HL-60 (cell line): ENCODE results near the gene NDEL1.

Source experiments
- POLR2AphosphoS5 ChIP-seq: IDR thresholded peaks from 2 replicates; pipeline ENCODE4 v1.6.1; 2012; ENCODE audit warnings: low read depth
- SPI1 ChIP-seq: IDR thresholded peaks from 2 replicates; pipeline ENCODE4 v1.6.1; 2012; ENCODE audit warnings: low read depth, mild to moderate bottlenecking, borderline replicate concordance
- TF ChIP-seq, protein P1 (sequence below): IDR thresholded peaks from one replicate; pipeline ENCODE4 v1.5.1; 2011; ENCODE audit warnings: low read length, control low read depth, inconsistent platforms; ENCODE audit not compliant: insufficient read depth
- TF ChIP-seq, protein P2 (sequence below): IDR thresholded peaks from 2 replicates; pipeline ENCODE4 v1.6.1; 2012; ENCODE audit warnings: low read depth; ENCODE audit not compliant: insufficient replicate concordance

DNA sequence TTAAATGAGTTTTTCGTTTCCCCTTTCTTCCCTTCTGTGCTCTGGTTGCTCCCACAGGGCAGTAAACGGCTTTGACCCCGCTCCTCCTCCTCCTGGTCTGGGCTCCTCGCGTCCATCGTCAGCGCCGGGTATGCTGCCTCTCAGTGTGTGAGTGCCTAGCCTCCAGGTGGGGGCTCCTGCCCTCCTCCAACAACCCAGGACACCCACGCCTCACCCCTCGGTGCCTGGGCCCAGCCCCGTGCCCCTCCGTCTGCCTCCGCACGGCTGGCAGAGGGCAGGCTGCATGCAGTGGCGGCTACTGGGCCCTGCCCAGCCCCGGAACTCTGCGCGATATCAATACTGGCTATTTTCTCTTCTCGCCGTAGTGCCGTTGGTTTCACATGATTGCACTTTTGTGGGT lies 31.2 kb downstream of the NDEL1 start:
- TF ChIP-seq, protein P1, sequence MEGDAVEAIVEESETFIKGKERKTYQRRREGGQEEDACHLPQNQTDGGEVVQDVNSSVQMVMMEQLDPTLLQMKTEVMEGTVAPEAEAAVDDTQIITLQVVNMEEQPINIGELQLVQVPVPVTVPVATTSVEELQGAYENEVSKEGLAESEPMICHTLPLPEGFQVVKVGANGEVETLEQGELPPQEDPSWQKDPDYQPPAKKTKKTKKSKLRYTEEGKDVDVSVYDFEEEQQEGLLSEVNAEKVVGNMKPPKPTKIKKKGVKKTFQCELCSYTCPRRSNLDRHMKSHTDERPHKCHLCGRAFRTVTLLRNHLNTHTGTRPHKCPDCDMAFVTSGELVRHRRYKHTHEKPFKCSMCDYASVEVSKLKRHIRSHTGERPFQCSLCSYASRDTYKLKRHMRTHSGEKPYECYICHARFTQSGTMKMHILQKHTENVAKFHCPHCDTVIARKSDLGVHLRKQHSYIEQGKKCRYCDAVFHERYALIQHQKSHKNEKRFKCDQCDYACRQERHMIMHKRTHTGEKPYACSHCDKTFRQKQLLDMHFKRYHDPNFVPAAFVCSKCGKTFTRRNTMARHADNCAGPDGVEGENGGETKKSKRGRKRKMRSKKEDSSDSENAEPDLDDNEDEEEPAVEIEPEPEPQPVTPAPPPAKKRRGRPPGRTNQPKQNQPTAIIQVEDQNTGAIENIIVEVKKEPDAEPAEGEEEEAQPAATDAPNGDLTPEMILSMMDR: no peak
- TF ChIP-seq, protein P2, sequence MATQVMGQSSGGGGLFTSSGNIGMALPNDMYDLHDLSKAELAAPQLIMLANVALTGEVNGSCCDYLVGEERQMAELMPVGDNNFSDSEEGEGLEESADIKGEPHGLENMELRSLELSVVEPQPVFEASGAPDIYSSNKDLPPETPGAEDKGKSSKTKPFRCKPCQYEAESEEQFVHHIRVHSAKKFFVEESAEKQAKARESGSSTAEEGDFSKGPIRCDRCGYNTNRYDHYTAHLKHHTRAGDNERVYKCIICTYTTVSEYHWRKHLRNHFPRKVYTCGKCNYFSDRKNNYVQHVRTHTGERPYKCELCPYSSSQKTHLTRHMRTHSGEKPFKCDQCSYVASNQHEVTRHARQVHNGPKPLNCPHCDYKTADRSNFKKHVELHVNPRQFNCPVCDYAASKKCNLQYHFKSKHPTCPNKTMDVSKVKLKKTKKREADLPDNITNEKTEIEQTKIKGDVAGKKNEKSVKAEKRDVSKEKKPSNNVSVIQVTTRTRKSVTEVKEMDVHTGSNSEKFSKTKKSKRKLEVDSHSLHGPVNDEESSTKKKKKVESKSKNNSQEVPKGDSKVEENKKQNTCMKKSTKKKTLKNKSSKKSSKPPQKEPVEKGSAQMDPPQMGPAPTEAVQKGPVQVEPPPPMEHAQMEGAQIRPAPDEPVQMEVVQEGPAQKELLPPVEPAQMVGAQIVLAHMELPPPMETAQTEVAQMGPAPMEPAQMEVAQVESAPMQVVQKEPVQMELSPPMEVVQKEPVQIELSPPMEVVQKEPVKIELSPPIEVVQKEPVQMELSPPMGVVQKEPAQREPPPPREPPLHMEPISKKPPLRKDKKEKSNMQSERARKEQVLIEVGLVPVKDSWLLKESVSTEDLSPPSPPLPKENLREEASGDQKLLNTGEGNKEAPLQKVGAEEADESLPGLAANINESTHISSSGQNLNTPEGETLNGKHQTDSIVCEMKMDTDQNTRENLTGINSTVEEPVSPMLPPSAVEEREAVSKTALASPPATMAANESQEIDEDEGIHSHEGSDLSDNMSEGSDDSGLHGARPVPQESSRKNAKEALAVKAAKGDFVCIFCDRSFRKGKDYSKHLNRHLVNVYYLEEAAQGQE: no peak
- TF ChIP-seq POLR2AphosphoS5: no peak
- no peak for TF ChIP-seq SPI1
